ENCODE results near the gene CHST13.

DNA sequence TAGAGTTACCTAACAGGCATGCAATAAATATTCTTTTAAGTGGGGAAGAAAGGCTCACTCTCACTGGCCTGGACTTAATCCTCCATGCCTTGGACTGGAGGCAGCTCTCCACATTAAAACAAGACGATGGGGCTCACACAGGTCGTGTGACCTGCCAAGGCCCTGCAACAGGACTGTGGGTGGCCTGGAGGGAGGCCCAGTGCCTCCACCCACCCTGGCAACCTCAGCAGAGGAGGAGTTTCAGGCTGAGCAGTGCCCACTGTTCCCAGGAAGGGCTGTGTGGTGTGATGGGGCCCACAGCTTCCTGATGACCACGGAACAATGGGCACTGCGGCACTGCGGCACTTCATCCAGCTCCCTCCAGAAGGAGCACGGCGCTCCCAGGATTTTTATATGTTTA, 11.9 kb upstream of the CHST13 start:
- TF ChIP-seq, protein P1, sequence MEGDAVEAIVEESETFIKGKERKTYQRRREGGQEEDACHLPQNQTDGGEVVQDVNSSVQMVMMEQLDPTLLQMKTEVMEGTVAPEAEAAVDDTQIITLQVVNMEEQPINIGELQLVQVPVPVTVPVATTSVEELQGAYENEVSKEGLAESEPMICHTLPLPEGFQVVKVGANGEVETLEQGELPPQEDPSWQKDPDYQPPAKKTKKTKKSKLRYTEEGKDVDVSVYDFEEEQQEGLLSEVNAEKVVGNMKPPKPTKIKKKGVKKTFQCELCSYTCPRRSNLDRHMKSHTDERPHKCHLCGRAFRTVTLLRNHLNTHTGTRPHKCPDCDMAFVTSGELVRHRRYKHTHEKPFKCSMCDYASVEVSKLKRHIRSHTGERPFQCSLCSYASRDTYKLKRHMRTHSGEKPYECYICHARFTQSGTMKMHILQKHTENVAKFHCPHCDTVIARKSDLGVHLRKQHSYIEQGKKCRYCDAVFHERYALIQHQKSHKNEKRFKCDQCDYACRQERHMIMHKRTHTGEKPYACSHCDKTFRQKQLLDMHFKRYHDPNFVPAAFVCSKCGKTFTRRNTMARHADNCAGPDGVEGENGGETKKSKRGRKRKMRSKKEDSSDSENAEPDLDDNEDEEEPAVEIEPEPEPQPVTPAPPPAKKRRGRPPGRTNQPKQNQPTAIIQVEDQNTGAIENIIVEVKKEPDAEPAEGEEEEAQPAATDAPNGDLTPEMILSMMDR (conservative IDR thresholded peaks at IDR 0.05 in 1 of 2, IDR thresholded peaks at IDR 0.05 in 1 of 2; ENCODE audit: extremely low read depth in 1 of 2, insufficient read depth in 1 of 2, low read depth in 1 of 2, low read length in 2 of 2): no peak
- TF ChIP-seq EZH2 (IDR thresholded peaks at IDR 0.05; ENCODE audit: borderline replicate concordance, low read length): no peak
